ENCODE measurements around the gene BCL11A.

Gene BCL11A

DNA sequence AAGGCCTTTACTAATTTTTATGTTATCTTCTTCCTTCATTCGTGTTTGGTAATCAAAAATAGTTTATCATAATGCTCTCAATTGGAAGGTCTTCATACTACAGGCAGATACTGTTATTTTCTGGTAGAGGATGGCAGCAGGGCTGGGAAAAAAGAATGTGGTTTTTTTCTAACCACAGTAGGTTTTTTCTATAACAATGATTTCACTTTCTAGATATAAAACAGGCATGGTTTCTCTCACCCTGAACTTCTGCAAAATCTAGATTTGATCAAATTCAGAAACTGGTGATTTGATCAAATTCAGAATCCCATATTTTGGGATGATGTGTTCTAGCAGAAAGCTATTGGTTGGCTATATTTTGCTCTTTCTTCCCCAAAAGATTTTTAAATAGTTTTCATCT is 27.6 kb downstream of the BCL11A start:
- no peak for DNase-seq (ENCODE audit: low read depth)

DNA sequence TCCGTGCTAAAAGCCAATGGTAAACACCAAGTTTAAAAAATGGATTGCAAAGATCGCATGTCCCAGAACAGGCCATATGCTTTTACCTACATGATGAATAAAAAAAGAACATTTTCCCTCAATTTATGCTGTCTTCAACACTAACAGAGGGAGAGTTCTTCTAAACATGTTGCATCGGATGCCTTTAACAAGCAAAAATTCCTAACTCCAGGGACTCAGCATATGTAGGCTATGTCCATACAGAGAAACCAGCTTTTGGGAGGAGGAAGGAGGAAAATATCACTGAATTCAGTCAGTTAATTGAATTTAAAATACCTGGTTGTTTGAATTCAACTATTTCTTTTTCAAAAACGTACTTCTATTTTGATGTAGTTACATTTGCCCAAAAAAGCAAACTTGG is 28.6 kb downstream of the BCL11A start:
- DNase-seq (ENCODE audit: low read depth): no peak

DNA sequence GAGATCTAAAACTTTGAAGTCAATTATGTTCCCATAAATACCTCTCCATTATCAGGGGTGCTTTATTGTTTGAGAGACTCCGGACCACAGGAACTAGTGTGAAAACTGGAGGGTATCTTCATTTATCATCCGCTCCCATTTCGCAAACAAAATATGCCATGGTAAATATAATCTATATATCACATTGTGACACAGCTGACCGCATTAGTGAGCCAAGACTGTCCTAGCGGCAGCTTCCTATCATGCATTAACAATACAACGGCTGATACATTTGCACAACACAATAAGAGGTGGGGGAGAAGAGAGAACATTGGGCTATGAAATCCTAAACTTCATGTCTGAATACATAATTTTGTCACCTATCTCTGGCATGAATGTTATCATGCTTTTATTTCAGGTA is 29.5 kb downstream of the BCL11A start:
- no peak for DNase-seq (ENCODE audit: low read depth)

DNA sequence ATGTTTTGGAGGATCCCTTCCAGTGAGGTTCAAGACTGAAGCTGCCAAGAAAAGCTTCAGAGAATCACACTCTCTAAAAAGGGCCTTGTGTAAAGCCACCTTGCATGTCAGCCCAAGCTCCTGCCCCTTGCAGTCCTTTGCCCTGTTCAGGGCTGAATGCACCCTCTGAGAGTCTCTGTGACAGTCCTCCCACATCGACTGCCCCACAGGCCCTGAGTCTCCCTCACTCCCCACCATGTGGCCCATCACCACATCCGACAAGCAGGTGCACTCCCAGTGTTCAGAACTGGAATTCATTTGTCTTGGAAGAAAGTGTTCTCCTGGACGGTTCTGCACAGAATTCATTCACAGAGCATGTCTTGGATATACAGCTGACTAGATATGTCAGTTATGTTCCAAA is 31.0 kb downstream of the BCL11A start:
- DNase-seq (ENCODE audit: low read depth): no peak

DNA sequence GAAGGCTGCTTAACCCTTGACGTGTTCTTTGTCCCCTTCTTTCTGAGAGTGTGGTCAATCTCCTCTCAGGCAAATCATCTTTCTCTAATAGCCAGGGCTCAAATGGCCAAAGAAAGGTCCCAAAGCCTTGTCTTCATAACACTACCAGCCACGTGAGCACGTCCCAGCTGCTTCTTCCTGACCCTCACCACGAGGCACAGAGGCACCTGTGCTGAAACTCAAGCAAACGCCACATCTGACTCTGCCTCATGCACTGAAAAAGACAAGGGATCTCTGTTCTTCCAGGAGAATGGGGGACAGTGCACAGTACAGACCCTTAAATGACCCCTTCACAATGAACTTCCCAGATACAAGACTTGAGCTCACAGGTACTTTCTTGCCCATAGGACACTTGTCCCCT is 31.8 kb downstream of the BCL11A start:
- DNase-seq (ENCODE audit: low read depth): no peak

DNA sequence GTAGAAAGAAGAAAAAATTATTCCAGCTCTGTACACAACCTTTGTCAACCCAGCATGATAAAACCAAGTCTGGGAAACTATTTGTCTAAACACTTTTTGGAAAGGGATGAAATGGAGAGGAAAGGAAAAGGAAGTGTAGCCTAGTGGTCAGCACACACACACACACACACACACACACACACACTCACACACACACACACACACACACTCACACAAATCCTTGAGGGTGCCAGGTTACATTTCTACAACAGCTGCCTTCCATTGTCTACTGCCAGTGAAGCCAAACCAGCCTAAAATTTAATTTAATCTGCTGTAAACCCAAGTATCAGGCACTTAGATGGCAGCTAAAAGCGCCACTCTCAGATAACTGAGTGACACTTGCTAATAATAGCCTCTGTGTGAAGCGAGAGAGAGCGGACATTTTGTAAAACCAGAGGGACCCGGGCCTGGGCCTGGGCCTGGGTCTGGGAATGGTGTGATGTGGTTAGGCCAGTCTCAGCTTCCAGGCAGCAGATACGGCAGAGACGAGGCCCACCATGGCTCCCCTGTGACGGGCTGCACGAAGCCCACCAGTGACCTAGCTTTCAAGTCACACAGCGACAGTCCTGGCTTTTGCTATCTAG is 32.4 kb downstream of the BCL11A start:
- no peak for DNase-seq (ENCODE audit: low read depth)

DNA sequence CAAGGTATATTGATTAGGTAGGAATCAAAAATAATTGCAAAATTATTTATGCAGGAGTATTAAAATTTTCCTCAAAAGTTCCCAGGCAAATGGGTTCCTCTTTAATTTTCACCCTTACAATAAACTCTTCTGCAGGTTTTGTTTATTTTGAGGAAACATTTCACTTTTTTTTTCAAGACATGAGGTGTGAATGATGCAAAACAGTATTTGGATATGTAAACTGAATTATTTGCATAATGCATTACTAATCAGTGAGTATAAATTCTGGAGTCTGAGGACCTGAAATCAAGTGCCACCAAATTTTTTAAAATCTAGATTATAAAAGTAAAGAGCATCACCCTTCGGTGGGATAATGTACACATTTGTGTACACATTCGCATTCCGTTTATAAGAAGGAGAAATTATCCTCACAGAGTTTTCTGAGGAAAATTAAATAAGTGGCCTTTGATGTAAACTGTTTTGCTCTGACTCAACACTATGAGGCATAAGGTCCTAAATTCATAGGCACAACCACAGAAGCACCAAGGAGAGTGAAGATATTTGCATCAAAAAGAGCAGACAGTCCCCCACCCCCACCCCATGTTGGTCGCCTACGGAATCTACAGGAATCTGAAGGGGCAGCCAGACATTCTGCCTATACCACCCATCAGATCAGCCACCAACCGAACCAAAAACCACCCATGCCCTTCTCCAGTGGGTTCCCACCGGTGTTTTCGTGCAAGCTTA is 33.1 kb downstream of the BCL11A start:
- DNase-seq (ENCODE audit: low read depth): no peak

DNA sequence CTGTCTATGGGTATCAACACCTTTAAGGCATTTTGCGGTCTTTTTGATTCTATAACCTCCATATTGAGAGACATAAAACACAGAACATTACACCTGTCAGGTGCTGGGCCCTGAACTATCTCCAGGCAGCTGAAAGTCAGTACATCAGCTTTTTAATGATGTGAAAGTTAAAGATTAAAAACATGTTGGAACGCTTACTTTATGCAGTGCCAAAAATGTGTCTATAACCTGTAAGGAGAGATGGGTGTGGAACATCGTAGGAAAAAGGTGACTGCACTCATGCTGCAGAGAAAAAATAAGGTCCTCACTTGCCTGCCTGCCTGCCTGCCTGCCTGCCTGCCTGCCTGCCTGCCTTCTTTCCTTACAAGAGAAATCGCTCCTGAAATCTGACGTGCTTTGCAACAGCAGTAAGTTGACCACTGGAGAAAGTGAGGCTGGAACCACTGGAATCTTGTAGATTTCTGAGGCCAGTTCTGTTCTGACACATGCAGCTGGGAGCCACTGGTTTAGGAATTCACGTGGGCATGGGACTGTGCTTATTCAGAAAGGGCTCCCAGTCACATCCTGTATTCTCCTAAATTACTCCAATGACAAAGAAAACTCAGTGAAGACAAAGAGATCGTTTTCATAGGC is 34.1 kb downstream of the BCL11A start:
- no peak for DNase-seq (ENCODE audit: low read depth)

DNA sequence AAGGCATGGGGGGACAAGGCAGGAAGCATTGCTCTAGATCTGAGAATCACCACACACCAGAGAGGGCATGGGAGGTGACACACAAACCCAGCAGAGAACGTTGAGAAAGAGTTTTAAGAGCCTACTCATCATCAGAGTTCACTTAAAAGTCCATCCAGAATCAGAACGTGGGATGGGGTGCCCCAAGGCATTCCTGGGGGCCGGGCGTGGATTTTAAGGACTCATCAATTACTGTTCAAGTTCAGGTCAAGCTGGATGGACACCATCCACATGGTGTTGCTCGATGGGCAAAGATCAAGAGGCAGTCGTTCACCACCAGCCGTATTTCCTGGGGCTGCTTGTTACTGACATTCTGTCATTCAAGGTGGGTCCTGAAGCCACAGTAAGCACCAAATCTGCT is 34.9 kb downstream of the BCL11A start:
- DNase-seq (ENCODE audit: low read depth): no peak

DNA sequence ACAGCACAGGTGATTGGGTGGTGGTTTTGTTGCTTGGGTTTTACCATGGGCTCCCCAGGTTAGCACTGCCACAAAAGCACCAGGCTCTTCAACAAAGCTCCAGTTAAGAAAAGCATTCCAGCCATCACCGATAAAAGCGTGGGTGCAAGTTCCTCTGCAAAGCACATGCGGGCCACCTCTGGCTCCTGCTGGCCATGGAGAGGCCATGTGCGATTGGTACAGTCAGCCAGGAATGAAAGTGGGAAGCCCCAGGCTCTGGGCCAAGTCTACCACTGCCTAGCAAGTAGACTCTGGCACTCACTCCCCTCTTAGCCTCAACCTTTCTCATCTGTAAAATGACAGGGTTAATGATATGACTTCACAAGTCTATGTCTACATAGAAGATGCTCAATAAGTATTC is 36.0 kb downstream of the BCL11A start:
- DNase-seq (ENCODE audit: low read depth): no peak

DNA sequence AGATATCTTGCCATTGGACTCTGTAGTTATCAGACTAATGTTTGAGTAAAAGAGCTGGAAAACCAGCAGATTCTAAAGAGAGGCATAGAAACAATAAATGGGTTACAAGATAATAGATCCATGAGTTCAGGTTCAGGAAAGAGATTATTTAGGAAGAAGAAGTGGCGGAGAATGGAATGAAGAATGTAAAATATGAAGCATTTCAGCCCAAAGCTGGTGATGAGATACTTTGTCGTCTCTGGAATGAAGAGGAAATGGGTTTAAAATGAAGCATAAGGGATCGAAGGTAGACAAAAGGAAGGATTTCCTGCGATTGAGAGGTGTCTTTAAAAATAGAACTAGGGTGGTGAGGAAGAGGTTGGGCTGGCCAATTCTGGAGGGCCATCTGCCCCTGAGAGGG is 36.6 kb downstream of the BCL11A start:
- no peak for DNase-seq (ENCODE audit: low read depth)

DNA sequence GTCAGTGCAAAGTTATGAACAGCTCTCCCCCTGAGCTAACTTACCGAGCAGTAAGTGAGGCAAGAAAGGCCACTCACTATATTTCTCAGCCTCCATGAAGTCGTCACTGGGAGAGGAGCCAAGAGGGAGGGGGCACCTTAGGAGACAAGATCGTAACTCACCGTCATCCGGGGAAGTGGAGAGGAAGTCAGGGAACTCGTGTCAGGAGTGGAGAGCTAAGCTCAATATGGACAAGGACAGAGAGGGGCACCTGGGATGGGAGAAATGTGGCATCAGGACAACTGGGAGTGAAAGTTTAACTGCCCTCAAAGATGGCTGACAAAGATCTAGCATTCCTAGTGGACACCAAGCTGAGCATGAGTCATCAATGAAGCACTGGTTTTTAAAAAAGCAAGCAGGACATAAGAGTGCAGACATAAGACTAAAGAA is 37.1 kb downstream of the BCL11A start:
- DNase-seq (ENCODE audit: low read depth): no peak

DNA sequence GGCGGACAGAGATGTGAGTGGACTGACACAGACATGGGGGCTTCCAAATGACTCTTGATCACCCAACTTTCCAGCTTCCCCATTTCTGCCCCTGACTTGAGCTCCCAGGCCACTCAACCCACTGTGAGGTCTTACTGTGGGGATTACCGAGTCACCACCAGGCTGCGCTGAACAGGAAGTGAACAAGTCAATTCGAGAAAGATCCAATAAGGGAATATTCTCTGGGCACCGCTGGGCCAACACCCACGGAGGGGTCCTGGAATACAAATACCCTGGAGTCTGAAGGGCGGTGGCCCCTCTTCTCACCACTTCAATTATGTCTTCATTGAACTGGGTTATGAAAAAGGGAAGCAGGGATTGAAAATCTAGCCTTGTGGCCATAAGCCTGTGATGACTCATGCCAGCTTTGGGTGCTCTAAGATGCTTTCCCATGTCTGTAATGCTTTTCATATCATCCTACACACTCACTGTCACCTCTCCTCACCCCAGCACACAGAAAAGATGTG is 37.7 kb downstream of the BCL11A start:
- no peak for DNase-seq (ENCODE audit: low read depth)

DNA sequence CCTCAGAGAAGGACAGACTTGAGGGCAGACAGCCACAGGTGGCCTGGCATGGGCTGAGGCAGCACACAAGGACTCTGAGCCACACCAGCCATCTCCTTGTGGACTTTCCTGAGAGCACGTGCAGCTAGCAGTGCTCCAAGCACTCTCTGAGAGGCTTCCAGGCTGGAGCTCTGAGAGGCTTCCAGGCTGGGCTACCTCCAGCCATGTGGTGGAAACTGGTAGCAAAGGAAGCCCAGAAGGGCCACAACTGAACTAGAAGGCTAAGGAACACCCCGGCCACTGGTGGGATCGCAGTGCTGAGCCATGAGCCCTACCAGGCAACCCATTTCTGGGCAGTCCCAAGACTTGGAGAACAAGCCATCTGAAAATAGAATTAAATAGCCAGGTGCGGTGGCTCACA is 39.5 kb downstream of the BCL11A start:
- no peak for DNase-seq (ENCODE audit: low read depth)

DNA sequence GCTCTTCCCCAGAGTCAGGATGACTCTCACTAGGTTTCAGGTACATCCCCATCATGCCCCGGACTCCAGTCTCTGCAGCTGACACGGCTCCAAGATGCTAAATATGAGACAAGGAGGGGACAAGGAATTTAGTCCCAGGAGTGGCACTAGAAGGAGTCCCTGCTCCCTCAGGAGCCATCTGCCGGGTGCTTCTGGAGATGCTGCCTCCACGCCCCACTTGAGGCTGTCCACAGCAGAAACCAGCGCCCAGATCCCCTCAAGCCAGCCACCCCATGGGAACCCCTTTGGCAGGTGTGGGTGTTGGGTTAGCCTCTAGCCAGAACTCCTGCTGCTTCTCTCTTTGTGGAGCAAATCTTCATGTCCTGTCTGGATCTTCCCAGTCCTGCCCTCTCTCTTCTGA is 40.3 kb downstream of the BCL11A start:
- no peak for DNase-seq (ENCODE audit: low read depth)

DNA sequence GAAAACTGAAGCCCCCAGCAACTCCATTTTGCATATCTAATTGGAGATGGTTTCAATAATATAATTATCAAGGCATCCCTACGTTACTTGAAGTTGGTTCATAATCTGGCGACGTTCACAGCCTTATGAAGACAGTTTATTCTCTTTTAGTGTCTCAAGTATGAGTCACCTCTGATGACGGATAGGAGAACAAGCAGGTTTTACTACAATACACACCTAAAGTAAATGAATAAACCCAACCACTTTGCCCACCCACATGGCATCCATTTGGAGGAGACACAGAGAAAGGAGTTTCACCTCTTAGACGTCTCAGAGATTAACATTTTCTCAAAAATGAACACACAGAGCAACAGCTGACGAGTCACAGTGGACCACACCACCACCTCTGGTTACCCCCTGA is 40.8 kb downstream of the BCL11A start:
- DNase-seq (ENCODE audit: low read depth): no peak

DNA sequence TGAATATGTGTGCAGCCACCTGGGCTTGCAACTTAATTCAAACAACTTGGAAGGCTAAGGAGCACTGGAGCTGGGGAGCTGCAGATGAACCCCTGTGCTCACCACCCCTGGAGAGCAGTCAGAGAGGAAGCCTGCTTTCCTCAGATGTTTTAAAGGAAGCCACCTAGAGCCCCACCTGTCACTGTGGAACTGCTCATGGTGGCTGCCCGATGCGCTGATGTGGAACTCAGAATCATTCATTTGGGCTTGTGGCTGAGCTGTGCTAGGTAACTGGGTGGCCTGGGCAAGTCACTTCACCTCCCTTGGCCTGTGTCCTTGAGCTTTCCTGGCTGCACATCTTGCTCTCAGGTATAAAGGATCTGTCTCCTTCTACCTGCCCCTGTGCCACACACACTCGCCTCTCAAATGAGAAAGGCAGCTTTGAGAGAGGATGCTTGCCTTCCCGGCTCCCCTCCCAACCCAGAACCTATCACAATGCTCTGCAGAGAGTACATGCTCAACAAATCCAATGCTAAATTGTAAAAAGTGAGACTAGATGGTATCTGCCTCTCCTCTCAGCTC is 41.3 kb downstream of the BCL11A start:
- DNase-seq (ENCODE audit: low read depth): no peak

DNA sequence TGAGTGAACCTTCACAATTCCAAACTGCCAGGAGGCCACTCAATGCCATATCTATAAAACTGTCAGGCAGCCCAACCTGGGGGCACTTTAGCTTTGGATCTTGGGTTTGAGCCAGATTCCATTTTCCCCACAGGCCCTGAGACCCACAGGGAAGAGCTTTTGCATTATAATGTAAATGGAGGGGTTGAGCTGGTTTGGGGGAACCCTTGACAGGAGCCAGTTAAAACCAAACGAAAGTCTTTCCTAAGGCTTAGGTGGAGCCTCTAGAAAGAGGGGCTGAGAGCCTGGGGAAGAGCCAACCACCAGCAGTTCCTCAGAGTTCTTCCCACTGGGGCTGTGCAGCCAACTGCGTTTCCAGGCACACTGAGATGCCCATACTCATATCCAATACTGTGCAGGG is 42.7 kb downstream of the BCL11A start:
- DNase-seq (ENCODE audit: low read depth): no peak

DNA sequence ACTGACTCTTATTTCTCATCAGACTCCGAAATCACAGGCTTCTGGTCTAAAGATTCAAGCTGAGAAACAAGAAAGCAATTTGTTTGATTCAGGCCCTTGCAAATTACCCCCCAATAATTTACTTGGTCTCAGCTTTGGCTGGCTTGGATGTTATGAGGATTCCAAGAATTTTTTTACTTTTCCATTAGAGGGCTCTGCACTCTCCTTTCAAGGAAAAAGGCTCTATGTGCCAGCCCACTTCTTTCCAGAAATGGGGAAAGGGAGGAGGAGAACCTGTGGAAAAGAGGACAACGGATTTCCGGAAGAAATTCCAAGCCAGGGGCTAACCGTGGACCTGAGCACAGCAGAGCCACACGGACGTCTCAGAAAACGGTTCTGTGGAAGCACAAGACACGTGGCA is 44.4 kb downstream of the BCL11A start:
- no peak for DNase-seq (ENCODE audit: low read depth)

DNA sequence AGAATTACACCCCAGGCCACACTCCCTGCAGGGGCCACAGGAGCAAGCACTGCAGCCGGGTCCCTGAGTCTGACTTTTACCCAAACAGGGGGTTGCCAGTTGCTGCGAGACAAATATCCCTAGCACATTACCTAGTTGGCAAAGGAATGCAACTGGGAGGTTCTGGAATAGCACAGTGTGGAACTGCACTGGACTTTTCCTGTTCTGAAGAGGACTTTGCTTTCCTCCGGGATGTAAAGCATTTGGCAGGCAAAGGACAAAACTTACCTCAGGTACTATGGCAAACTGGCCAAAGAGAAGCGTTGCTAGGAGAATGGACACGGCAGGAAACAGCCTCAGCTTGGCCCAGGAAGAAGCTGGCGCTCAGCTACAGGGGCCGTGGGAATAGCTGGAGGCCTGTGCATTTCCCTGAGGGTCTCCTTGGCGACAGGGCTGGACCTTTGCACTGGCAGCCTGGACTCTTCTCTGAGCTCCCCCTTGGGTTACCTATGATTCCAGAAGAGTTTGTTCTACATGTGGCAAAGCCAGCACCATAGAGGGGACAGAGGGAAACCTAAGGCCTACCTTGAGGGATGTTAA is 45.0 kb downstream of the BCL11A start:
- no peak for DNase-seq (ENCODE audit: low read depth)

DNA sequence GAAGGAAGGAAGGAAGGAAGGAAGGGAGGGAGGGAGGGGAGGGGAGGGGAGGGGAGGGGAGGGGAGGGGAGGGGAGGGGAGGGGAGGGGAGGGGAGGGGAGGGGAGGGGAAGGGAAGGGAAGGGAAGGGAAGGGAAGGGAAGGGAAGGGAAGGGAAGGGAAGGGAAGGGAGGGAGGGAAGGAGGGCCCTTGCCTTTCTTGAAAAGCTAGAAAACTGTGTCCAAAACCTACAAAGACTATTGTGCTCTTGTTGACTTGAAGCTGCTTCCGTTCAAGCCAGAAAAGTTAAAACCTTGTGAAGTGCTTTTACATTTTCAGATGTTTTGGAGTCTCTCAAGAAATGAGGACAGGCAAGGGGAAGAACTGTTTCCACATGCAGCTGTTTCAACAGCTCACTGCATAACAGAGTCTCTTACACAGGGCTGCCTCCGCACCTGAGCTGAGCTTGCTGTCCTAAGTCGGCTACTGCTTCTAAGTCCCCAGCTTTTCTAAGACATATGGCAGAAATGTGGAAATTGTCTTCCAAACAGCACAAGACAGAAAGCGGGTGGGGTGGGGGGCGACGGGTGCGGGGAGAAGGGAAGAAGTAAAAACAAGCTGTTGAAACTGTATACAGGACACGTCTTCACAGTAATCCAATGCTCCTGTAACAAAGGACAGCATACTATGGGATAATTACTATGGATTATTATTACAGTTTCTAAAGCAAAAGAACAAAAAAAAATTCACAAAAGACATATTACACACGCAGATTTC is 46.1 kb downstream of the BCL11A start:
- DNase-seq (ENCODE audit: low read depth): no peak

DNA sequence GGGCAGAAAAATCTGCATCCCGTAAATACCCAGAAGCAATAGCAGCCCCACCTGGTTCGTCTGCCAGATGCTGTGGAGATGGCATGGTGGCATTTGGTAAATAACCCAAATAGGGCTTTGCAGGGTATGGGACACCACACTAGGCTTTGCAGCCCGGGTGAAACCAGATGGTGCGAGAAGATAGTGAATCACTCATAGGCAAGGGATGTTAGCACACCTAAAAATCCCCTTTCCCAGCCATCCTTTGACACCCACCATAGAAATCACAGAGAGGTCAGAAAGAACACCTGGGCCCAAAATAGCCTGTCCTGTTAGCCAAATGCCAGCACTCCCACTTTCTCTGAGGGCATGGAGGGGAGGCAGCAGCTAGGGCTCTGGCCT is 47.6 kb downstream of the BCL11A start:
- DNase-seq (ENCODE audit: low read depth): no peak
